HG03378 (cell line): ENCODE measurements around the gene BGN.

Experiments
- ATAC-seq: cut with Tn5 transposase; IDR thresholded peaks from one replicate; pipeline ENCODE4 v1.9.1; 2021; ENCODE audit warnings: mild to moderate bottlenecking, moderate library complexity; ENCODE audit not compliant: unreplicated experiment

BGN gene

GRCh38 chrX:153481043-153481442 lies 13.7 kb upstream of the BGN start:
- no peak for ATAC-seq

GRCh38 chrX:153482376-153483015 lies 12.3 kb upstream of the BGN start:
- no peak for ATAC-seq

- ATAC-seq = no peak
These were observed 9.2 kb upstream of the BGN start for GRCh38 chrX:153485396-153486080.

GRCh38 chrX:153486171-153486570 lies 8.6 kb upstream of the BGN start:
- no peak for ATAC-seq

GRCh38 chrX:153487590-153488071 lies 7.1 kb upstream of the BGN start:
- ATAC-seq = no peak

GRCh38 chrX:153488231-153488914 lies 6.4 kb upstream of the BGN start:
- no peak for ATAC-seq

GRCh38 chrX:153490217-153490930 lies 4.4 kb upstream of the BGN start:
- ATAC-seq = no peak

GRCh38 chrX:153491351-153491914 lies 3.3 kb upstream of the BGN start:
- ATAC-seq = no peak

GRCh38 chrX:153491918-153492317 lies 2.9 kb upstream of the BGN start:
- ATAC-seq = no peak

GRCh38 chrX:153492543-153492942 lies 2.2 kb upstream of the BGN start:
- no peak for ATAC-seq

GRCh38 chrX:153493085-153493484 lies 1.7 kb upstream of the BGN start:
- ATAC-seq = no peak

- no peak for ATAC-seq
These were observed 719 bp upstream of the BGN start for GRCh38 chrX:153494061-153494460.

- no peak for ATAC-seq
These were observed 577 bp downstream of the BGN start for GRCh38 chrX:153495362-153495751.

- no peak for ATAC-seq
These were observed 1.3 kb downstream of the BGN start for GRCh38 chrX:153495903-153496589.

GRCh38 chrX:153496590-153496959 lies 1.8 kb downstream of the BGN start:
- no peak for ATAC-seq

GRCh38 chrX:153498453-153498852 lies 3.7 kb downstream of the BGN start:
- ATAC-seq = no peak

GRCh38 chrX:153499341-153499740 lies 4.6 kb downstream of the BGN start:
- no peak for ATAC-seq

- ATAC-seq = no peak
These were observed 5.1 kb downstream of the BGN start for GRCh38 chrX:153499876-153500275.

GRCh38 chrX:153500676-153501280 lies 6.0 kb downstream of the BGN start:
- ATAC-seq = no peak

GRCh38 chrX:153501530-153501929 lies 6.8 kb downstream of the BGN start:
- ATAC-seq = no peak
